ENCODE measurements around the gene NTF3. TPM values are rescaled to one million over a fixed set of nuclear protein-coding genes. Genes with fewer than 3 reads are reported as not detected.

NTF3 gene
- total RNA-seq, 3 donors from 2014 or later (not counting 1 experiment from before 2014, with no cell fraction given), result not detected

- intact Hi-C loops (cut with micrococcal nuclease), result no loop called here
- no peaks in the 10 kb centered on the region for H3K9me3 Mint-ChIP-seq
Observed at GRCh38 chr12:5507944-5508343, 76.0 kb downstream of the NTF3 start.

GRCh38 chr12:5509102-5509501 is 77.2 kb downstream of the NTF3 start:
- intact Hi-C loops (cut with micrococcal nuclease), result no loop called here
- Mint-ChIP-seq H3K4me3 (no peak overlapping the region), H3K27ac (no peak overlapping the region), H3K9me3 (no peaks in the 10 kb centered on the region), H3K27me3 (ENCODE audit: low read depth in 2 of 2) (peaks cover 7 to 25% of the 10 kb centered on the region in 2 donors), H3K36me3 (no peaks in the 10 kb centered on the region), H3K4me1 (no peaks in the 10 kb centered on the region)
- Histone ChIP-seq H3K27me3 (ENCODE audit: control insufficient read depth, insufficient read depth, low read length) (no peaks in the 10 kb centered on the region), H3K4me1 (ENCODE audit: control insufficient read depth, insufficient read depth, low read length) (no peaks in the 10 kb centered on the region), H3K27ac (ENCODE audit: low read length) (no peak overlapping the region), H3K9me3 (ENCODE audit: control insufficient read depth, insufficient read depth, low read length) (no peaks in the 10 kb centered on the region), H3K36me3 (ENCODE audit: control insufficient read depth, insufficient read depth, low read length) (no peaks in the 10 kb centered on the region), H3K4me3 (ENCODE audit: low read length) (no peak overlapping the region)
- no peak for ATAC-seq
- TF ChIP-seq CTCF (IDR thresholded peaks at IDR 0.05), result no peak
- no peak for DNase-seq
- 93% methylated on average over 3 of the region's 4 CpGs for WGBS (ENCODE audit: insufficient coverage)

More at GRCh38 chr12:5507944-5508343, 76.0 kb downstream of the NTF3 start:
- Histone ChIP-seq H3K36me3 (ENCODE audit: control insufficient read depth, insufficient read depth, low read length) (no peaks in the 10 kb centered on the region), H3K27ac (ENCODE audit: low read length) (no peak overlapping the region), H3K27me3 (ENCODE audit: control insufficient read depth, insufficient read depth, low read length) (no peaks in the 10 kb centered on the region), H3K4me3 (ENCODE audit: low read length) (no peak overlapping the region), H3K4me1 (ENCODE audit: control insufficient read depth, insufficient read depth, low read length) (no peaks in the 10 kb centered on the region), H3K9me3 (ENCODE audit: control insufficient read depth, insufficient read depth, low read length) (no peaks in the 10 kb centered on the region)
- no peak for ATAC-seq
- 89% methylated on average over 5 of the region's 5 CpGs for WGBS (ENCODE audit: insufficient coverage)
- Mint-ChIP-seq H3K27ac (no peak overlapping the region), H3K36me3 (no peaks in the 10 kb centered on the region), H3K27me3 (ENCODE audit: low read depth in 2 of 2) (peaks cover 11 to 13% of the 10 kb centered on the region in 2 donors), H3K4me1 (no peaks in the 10 kb centered on the region), H3K4me3 (no peak overlapping the region)
- no peak for DNase-seq
- TF ChIP-seq CTCF (IDR thresholded peaks at IDR 0.05), result no peak

- ATAC-seq, result no peak
- Mint-ChIP-seq H3K9me3 (no peaks in the 10 kb centered on the region), H3K36me3 (no peaks in the 10 kb centered on the region), H3K27me3 (ENCODE audit: low read depth in 2 of 2) (peaks cover 7 to 26% of the 10 kb centered on the region in 2 donors), H3K4me3 (no peak overlapping the region), H3K27ac (no peak overlapping the region), H3K4me1 (no peaks in the 10 kb centered on the region)
- intact Hi-C loops (cut with micrococcal nuclease), result no loop called here
- no peak for DNase-seq
- Histone ChIP-seq H3K4me3 (ENCODE audit: low read length) (no peak overlapping the region), H3K4me1 (ENCODE audit: control insufficient read depth, insufficient read depth, low read length) (no peaks in the 10 kb centered on the region), H3K9me3 (ENCODE audit: control insufficient read depth, insufficient read depth, low read length) (no peaks in the 10 kb centered on the region), H3K27me3 (ENCODE audit: control insufficient read depth, insufficient read depth, low read length) (no peaks in the 10 kb centered on the region), H3K36me3 (ENCODE audit: control insufficient read depth, insufficient read depth, low read length) (no peaks in the 10 kb centered on the region), H3K27ac (ENCODE audit: low read length) (no peak overlapping the region)
- no peak for TF ChIP-seq CTCF (IDR thresholded peaks at IDR 0.05)
- WGBS (ENCODE audit: insufficient coverage), result 84% methylated on average over 6 of the region's 7 CpGs
Observed at GRCh38 chr12:5509557-5509956, 77.6 kb downstream of the NTF3 start.

- H3K36me3 Mint-ChIP-seq, result no peaks in the 10 kb centered on the region
- H3K36me3 ChIP-seq (ENCODE audit: control insufficient read depth, insufficient read depth, low read length), result no peaks in the 10 kb centered on the region
- H3K4me3 ChIP-seq (ENCODE audit: low read length), result no peak overlapping the region
- peaks cover 7 to 26% of the 10 kb centered on the region in 2 donors for H3K27me3 Mint-ChIP-seq (ENCODE audit: low read depth in 2 of 2)
- intact Hi-C loops (cut with micrococcal nuclease), result no loop called here
- no peaks in the 10 kb centered on the region for H3K9me3 Mint-ChIP-seq
- H3K4me1 ChIP-seq (ENCODE audit: control insufficient read depth, insufficient read depth, low read length), result no peaks in the 10 kb centered on the region
- 92% methylated on average over 9 of the region's 9 CpGs for WGBS (ENCODE audit: insufficient coverage)
- H3K4me3 Mint-ChIP-seq, result no peak overlapping the region
- no peak for DNase-seq
- ATAC-seq, result no peak
- H3K9me3 ChIP-seq (ENCODE audit: control insufficient read depth, insufficient read depth, low read length), result no peaks in the 10 kb centered on the region
- H3K4me1 Mint-ChIP-seq, result no peaks in the 10 kb centered on the region
- TF ChIP-seq CTCF (IDR thresholded peaks at IDR 0.05), result no peak
- no peak overlapping the region for H3K27ac Mint-ChIP-seq
- H3K27me3 ChIP-seq (ENCODE audit: control insufficient read depth, insufficient read depth, low read length), result no peaks in the 10 kb centered on the region
- H3K27ac ChIP-seq (ENCODE audit: low read length), result no peak overlapping the region
Observed at GRCh38 chr12:5510251-5510805, 78.4 kb downstream of the NTF3 start.

All from natural killer cell (primary cell).